GM21529 (cell line): ENCODE results near the gene EXOSC7.
"Not testable (repeated sequence)": the region's sequence is repeated elsewhere in the genome, so short reads cannot be mapped to it uniquely, and the experiment has no call there.

Experiments used
- ATAC-seq: cut with Tn5 transposase; IDR thresholded peaks from one replicate; pipeline ENCODE4 v1.9.1; 2021; ENCODE audit not compliant: unreplicated experiment

EXOSC7 gene

DNA sequence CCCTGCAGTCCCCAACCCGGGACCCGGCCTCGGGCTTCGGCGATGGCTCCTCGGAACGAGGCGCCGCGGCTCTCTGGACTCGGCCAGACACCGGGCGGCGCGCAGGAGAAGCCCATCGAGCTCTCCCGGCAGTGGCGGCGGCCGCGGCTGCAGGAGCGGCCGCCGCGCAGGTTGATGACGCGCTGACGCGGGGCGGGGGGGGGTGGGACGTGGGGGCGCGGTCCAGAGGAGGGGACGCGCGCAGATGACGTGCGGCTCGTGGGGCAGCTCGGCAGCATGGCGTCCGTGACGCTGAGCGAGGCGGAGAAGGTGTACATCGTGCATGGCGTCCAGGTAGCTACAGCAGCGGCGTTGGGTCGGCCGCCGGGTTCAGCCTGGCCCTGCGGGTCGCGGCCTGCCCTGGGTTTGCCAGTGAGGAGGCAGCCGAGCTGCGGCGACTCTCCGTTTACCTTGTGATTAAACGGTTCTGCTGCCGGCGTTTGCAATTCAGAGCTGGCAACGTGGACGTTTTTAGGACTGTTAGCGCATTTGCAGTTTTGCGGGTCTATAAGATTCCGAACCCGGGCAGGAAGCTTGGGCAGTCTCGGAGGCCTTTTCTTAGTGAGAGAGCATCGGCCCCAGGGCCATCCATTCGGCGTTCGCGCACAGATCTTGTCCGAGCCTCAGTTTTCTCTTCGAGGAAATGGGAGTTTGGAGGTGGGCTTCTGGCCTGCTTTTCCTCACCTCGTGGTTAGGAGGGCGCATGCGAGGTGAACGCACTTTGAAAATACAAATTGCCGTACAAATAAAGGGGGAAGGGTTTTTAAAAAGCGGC is at the start of gene EXOSC7, which contains the start of gene ZDHHC3:
EXOSC7 (plus strand) TSS at position 243 of the 814 bp plus-strand sequence; CDS start at position 277, 34 bp downstream.
ZDHHC3 (minus strand) TSS at position 173 of the 814 bp plus-strand sequence. CDS start 16,738 bp downstream, outside the sequence.
- ATAC-seq, result peak; percentile 74

DNA sequence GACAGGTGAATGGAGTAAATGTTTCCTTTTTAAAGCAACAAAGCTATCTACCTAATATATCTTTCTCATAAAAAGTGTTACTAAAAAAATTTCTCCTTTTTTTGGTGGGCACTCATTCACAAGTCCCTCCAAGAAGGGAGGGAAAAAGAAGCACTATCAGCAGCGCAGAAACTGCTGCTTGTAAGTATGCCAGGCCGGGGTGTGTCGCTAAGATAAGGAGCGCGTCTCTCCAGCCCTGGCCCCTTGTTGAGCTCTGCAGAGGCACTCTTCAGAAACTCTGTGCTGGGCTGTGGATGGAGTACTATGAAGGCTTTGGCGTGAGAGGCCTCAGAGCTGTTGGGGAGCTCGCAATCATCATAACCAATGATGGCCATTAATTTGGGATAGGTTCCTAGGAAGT is 49.1 kb upstream of the EXOSC7 start:
- no peak for ATAC-seq

DNA sequence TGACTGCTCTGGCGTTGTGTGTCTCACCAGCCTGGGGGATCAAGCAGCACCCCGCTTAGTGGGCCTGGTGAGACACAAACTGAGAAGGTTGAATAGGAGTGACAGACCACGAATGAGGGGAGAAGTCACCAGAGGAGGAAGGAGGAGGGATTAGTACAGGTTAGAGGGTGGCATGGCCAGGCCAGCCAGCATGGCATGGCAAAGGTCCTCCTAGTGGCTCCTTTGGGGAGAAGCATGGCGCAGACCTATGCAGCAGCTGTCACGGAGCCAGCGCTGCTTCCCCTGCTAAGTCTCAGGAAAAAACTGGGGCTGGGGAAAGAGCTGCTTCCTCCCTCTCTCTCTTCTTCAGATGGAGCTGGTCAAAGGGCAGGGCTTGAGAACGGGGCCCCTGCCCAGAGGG is 48.7 kb upstream of the EXOSC7 start:
- no peak for ATAC-seq

DNA sequence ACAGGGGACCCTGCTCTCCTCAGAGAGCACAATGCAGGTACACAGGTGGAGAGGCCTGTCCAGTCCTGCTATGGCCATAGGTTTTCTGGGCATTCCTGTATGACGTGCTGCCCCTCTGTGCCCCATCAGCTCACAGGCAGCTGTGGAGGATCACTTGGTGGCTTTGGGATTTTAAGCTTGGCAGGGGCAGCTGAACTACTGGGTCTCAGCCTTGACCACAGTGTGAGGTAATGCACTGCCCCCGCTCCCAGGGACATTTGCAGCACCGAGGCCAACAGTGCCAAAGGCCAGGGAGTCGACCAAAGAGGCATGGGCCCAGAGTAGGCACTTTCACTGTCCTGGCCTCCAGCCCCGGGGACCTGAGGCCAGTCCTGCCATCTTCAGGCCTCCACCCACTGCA is 46.3 kb upstream of the EXOSC7 start:
- no peak for ATAC-seq

DNA sequence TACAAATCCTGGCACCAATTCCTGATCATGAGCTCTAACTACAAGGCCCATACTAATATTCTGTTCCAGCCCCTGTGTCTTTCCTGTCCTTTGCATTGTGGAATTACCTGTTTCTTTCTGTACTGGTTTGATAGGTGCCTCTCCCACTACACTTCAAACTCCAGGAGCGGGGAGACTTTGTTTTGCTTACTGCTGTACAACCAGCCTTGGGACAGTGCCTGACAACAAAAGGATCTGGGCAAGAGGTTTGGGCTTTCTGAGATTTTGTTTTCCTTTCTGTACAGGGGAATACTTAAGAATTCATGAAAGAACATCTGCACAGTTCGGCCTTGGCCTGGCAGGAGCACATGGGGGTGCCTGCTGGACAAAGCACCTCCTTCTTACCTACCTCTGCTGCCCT is 45.1 kb upstream of the EXOSC7 start:
- ATAC-seq, result no peak

DNA sequence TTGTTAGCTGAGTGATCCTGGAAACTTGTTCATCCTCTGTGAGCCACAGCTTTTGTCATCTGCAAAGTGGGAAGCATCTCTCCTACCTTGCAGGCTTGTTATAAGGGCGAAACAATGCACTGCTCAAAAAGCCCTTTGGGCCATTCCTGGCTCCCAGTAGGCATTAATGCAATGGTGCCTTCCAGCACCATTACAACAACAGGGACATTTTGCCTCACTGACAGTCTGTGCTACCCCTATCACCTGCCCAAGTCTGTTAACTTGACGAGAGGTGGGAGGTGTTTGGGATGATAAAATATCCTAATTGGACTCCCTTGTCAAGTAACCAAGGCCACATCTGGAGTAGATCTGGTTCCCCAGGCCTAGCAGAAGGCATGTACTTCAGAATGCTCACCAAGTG is 44.3 kb upstream of the EXOSC7 start:
- ATAC-seq, result no peak

DNA sequence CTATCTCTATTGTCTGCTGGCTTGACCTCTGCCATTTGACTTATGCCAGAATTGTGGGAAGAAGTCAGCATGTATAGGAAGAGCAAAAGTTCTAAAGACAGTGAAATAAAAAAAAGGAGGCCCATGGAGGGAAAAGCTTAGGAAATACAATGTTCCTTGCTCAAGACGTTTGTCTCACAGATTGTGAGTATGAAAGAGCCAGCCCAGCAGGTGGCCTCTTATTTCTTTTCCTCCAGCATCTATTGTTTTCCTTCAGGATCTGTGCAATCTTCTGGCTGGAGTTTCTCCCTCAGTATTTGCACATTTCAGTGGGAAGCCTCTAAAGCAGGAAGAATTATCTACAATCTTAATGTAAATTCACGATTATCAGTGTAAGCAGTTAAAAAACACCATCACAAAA is 43.8 kb upstream of the EXOSC7 start:
- ATAC-seq, result no peak

DNA sequence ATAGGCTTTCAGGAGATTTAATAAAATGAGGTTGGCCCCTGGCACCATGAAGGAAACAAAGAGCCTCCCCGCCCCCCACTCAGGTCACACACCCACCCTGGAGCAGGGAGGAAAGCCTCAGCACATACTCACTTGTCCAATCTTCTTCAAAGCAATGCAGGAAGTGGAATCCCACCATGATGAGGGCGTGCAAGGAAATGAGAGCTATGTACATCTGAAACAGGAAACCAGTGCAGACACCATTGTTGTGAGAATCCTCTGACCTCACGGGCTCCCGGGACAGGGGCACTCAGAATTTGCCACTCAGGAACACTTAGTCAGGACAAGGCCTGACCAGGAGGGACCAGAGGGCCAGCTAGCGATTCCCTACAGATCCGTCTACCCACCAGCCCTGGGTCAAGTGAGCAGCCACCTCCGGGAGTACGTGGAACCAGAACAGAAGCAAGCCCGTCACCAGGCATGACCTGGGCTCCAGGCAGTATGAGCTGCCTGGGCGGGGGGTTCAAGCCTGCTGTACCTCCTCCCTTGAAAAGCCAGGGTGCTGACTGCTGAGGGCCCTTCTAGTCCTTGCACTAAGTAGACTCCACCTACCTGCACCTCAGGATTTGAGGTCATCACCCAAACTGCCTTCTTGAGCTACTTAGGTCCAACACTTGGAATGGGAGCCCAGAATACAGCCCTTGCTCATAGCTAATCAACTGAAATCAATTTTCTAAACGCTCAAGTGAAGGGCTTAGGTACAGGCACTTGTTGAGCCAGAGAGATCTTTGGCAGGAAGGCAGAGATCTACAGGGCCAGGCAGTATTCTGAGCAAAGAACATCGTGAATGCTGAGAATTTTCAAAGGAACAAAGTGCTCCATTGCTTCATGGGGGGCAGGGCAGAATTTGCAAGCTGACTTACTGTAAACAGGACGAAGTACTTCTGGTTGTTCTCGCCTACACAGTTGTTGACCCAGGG is 42.8 kb upstream of the EXOSC7 start:
- ATAC-seq, result no peak

DNA sequence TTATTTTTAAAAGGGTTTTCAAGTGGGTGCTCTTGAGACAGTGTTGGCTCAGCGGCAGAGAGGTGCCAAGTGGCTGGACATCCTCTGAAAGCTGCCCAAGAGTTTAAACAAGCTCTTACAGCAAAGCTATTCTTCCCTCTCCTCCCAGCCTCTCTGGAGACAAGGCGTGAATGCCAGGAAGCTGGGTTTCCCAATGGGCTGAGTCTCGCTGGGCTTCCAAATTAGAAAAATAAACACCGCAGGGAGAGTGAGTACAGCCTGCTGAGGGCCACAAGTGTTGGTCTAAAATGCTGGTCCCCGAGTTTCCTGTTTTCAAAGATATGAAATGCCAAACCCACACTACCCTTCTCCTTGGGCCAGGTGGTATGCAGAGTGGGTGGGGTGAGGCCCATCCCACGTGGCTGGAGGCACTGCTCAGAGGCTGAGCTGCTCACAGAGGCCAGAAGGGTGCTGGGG is 36.4 kb upstream of the EXOSC7 start:
- ATAC-seq, result no peak

DNA sequence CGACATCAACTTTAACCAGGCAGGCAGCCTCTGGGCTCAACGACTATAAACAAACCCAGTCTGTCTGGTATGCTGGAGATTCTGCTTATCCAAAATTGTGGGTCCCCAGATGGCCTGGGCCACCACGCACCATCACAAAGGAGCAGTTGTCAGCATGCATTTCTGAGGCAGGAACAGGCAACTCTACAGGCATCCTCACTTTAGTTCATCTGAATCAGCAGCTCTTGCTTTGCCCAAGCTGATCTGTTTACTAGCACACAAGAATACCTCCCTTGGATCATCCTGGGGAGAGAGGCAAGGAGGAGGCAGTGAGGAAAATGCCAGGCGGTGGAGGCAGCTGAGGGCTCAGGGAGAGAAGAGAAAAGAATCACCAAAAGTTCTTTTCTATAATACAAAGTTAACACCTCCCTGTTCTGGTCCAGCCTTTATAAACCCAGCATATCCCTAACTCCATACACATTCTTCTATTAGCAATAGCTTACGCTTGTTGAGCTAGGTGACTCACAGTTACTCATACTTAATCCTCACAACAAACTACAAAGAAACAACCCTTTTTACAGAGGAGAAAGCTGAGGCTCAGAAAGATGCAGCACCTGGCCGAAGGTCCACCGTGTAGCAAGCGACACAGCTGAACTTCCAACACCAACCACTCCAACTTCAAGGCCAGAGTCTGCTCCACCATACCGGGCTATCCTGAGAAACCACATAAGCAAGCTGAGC is 33.7 kb upstream of the EXOSC7 start:
- no peak for ATAC-seq

DNA sequence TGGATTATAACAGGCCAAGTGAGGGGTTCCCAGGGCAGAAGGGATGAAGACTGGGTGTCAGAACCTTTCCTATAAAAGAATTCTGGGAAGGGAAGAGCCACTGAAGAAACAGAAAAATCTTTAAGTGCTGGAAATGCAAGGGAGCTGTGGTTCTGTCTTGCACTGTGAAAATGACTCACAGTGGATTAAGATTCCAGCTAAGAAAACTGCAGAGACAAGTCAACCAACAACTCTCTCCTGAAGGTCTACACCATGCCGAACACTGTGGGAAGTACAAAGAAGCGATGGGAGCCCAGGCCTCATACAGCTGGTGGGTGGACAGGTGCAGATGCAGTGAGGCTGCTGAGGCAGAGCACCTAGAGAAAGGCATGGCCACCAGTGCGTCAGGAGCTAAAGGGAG is 27.8 kb upstream of the EXOSC7 start:
- ATAC-seq, result no peak

DNA sequence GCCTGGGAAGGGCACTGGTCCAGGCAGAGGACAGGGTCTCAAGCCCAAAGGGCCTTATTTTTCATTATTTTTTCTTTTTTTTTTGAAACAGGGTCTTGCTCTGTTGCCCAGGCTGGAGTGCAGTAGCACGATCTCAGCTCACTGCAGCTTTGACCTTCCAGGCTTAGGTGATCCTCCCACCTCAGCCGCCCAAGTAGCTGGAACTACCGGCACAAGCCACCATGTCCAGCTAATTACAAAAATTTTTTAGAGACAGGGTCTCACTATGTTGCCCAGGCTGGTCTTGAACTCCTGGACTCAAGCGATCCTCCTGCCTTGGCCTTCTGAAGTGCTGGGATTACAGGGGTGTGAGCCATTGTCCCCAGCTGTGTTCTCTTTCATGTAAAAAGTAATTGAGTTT is 26.3 kb upstream of the EXOSC7 start:
- not testable (repeated sequence) for ATAC-seq

DNA sequence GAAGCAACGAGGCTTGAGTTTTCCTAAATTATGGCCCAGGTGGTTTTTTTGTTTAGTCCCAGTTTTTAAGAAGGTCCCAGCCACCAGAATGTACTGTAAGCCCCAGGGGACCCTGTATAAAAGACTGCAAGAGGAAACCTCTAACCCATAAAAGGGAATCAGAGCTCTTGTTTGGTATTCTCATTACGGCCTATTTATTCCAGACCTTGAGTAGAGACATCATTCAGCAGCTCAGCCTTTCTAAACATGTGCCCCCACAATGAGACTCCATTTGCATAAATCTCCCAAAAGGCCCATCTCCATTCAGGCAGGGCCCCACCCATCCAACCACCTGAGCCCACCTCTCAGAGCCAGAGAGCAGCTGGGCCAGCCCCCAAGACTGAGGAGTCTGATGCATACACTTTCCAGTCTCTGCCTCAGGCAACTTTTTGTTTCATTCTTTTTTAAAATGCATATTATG is 25.7 kb upstream of the EXOSC7 start:
- ATAC-seq, result no peak

DNA sequence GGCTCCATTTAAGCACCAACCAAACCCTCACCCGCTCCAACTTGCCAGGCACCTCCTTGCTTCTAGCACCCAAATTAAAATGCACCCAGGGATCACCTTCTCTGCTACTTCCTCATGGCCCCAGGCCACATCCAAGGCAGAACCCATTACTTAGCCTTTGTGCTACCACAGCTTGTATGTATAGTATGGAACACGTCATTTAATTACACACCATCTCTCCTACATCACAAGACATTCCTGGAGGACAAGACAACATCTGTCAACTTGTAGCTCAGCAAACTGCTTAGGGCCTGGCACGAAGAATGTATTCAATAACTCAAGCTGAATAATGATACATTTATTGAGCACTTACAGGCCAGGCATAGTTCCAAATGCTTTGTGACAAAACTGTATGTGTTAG is 23.4 kb upstream of the EXOSC7 start:
- no peak for ATAC-seq

DNA sequence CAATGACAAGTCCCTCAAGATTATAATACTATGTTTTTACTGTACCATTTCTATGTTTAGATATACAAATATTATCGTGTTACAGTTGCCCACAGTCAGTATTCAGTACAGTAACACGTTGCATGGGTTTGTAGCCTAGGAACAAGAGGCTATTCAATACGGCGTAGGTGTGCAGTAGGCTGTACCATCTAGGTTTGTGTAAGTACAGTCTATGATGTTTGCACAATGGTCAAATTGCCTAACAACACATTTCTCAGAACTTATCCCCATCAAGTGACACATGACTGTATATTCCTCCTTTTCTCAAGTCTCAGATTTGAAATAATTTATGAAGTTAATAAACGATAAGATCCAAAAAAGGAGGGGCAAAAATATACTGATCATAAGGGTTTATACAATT is 21.7 kb upstream of the EXOSC7 start:
- ATAC-seq, result no peak

DNA sequence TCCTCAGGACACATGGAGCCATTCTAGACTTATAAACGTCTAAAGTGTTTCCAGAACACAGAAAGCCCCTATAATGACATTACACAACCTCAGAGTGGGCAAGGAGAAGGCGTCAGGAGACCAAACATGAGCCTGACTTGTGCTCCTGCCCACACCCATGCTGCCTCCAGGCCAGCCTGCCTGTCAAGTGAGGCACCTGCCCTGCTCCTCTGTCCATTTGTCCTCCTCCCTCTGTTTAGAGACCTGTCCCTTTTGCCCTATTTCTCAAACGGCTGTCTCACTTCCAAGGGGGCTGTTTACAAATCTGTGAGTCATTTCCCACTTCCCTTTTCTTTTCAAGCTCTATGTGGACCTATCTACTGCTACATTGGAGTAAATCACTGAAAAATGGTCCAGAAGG is 21.1 kb upstream of the EXOSC7 start:
- ATAC-seq, result peak; percentile 84

DNA sequence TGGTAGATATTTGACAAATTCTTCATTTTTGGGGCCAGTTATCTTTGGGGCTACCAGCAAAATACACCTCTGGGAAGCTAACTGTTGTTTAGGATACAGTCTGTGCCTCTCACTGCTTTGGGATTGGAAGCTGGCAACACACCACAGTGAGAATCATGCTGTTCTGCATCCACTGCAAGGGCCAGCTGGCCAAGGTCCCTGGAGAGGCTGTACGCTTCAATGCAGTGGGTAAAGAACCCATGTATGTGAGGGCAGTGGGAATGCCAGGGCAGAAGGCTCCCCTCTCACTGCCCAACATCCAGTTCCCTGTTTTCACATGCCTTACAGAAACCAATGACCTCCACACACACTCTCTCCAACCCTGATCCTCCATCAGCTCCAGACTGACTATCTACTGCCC is 20.1 kb upstream of the EXOSC7 start:
- ATAC-seq, result no peak

DNA sequence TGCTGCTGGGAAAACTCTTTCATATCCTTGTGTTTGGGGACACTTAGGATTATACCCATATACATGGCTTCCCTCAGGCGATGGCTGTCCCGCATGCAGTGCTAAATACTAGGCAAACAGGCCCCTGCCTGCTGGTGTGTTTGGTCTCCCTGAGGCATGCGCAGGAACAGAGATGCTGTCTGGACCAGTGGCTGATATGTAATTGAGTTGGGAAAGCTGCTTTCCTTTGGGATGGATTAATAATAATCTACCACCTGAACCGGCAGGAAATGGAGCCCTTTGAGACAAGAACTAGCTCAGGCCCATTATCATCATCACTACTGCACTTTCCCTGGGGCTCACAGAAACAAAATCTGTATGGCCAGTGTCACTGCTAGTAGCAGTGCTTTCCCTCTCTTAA is 18.1 kb upstream of the EXOSC7 start:
- ATAC-seq, result no peak

DNA sequence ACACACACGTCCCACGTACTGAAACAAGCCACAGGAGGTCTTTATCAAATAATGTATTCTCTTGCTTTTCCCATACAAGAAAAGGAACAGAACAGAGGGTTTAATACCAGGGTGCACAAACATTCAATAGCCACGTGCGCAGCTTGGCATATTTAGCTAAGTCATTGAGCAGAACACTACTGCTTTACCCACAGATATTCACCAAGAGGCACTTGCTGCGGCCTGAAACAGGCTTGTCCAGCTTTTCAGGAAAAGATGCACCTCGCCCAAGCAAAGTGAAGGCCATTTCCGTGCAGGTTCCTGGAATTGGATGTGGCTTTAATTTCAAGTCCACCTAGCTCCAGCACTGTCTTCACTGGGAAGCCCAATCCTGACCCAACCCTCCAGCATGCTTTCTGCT is 17.7 kb upstream of the EXOSC7 start:
- ATAC-seq, result no peak

DNA sequence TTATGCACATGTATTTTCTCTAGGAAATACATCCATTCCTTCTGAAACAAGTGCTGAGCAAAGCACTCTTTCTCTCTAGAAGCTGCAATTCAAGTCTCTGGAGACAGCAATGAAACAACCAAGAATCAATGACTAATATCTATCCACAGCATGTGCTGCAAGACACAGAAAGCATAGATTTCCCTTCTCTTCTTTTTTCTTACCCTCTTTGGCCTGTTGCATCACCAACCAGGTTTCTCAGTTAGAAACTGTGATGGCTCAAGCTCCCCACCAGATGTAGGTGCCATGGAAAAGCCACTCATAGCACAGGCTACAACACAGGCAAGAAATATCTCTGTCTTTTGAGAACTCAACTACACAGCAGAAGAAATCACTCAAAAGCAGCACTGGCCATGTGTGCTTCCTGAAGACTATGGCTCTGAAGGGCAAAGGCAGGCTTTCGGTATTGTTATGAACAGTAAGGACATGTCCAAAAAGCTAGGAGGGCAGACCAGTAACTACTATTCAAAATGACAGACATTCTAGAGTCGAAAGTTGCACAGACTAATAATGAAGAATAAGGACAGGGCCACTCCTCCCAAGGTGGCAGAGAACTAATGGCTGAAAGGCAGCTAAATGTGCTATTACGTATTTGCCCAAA is 15.5 kb upstream of the EXOSC7 start:
- no peak for ATAC-seq

DNA sequence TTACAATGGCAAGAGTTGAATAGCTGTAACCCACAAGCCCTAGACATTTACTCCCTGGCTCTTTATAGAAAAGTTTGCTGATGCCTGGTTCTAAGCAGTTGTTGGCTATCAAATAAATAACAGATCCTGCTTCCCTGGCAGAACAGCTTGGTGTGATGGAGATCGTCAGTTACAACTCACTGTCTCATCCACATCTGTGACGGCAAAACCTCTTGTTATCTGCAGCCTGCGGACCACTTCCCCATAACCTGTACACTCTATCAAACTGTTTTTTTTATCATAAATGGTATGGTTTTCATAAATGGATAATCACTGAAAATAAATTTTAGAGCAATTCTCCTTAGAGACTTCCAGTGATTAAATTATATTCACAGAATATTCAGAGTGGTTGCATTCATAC is 14.2 kb upstream of the EXOSC7 start:
- ATAC-seq, result no peak
